ENCODE data around the gene PTH2.
"Not testable (repeated sequence)": the region's sequence is repeated elsewhere in the genome, so short reads cannot be mapped to it uniquely, and the experiment has no call there.

The PTH2 gene

DNA sequence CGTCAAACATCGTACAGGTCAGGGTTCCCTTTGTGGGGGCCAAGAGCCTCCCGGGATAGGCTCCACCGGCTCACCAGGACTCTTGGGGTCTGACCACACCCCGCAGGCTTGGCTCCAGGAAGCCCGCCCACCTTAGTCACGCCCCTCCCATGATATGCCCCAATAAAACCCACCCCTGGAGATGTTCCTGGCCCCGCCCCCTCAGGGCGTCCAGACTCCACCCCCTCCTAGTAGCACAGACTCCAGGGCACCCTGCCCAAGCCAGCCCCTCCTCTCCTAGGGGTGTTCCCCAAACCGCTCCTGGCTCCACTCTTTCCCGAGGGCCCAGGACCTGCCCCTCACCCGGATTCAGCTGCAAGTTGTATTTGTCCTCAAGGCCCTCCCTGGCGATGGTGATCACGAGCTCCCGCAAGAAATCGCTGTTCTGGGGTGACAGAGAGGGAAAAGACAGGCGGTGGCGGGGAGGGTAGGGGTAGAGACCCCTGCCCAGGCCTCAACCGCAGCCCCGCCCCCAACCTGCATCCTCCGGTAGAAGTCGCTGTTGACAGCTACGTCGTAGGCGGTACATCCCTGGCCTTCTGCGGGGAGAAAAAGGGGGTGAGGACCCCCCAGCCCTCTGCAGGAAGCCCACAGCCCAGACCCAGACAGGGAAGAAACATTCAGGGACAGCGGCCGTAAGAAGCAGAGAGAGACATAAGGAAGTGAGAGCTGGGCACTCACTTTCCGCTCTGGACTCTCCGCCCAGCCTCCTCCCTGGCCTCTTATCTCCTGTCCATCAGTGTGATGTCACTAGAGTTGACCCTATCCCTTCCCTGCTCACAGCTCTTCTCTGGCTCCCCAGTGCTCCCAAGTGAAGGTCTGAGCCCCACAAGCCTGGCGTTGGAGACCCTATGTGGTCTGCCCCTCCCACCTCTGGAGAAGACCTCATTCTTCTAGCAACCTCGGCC, 24.5 kb upstream of the PTH2 start:
- no peak for DNase-seq (ENCODE audit: low read depth)

DNA sequence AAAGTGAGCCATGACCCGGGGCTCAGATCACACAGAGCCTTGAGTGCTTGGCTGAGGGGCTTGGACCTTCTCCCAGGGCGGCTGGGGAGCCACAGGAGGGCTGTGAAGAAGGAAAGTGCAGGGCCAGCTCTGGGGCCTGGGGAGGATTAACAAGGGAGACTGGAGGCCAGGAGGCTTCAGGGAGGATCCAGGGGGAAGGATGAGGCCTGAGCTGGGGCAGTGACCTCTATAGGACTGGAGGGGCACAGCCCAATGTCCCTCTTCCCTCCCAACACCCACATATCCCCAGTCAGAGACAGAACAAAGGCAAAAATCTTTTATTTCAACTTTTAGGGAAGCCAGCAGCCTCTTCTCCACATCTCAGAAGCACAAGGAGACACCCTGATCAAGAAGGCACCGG, 22.8 kb upstream of the PTH2 start:
- no peak for DNase-seq (ENCODE audit: low read depth)

- DNase-seq (ENCODE audit: low read depth) = not testable (repeated sequence)
Measured at GRCh38 chr19:49444100-49444700, 21.0 kb upstream of the PTH2 start.

GRCh38 chr19:49443366-49444099, 20.3 kb upstream of the PTH2 start:
- DNase-seq (ENCODE audit: low read depth) = peak; percentile 93

- peak; percentile 79 for DNase-seq (ENCODE audit: low read depth)
Measured at GRCh38 chr19:49442771-49443365, 19.6 kb upstream of the PTH2 start.

- DNase-seq (ENCODE audit: low read depth) = no peak
Measured at GRCh38 chr19:49442354-49442753, 19.1 kb upstream of the PTH2 start.

GRCh38 chr19:49441960-49442350, 18.7 kb upstream of the PTH2 start:
- DNase-seq (ENCODE audit: low read depth) = no peak

- no peak for DNase-seq (ENCODE audit: low read depth)
Measured at GRCh38 chr19:49441210-49441959, 18.1 kb upstream of the PTH2 start, which contains the start of gene SLC17A7. SLC17A7 (minus strand) TSS chr19:49441527; CDS start chr19:49441379, 148 bp downstream.

GRCh38 chr19:49440439-49441209, 17.4 kb upstream of the PTH2 start:
- no peak for DNase-seq (ENCODE audit: low read depth)

DNA sequence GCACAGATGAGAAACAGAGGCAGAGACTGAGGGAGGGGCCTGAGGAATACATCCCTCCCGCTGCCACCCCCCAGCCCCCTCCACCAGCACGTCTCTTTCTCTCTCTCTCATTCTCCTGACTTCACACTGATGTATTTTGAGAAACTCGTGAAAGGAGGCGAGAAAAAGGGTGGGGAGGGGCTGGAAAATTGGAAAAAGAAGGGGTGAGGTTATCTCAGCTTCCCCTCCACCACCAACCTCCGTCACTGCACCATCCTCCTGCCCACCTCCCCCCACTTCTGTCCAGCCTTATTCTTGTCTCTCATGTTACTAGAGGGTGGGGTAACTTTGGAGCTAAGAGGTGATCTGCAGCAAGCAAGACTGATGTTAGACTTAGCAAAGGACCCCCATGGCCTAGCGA, 16.6 kb upstream of the PTH2 start:
- no peak for DNase-seq (ENCODE audit: low read depth)

- DNase-seq (ENCODE audit: low read depth) = no peak
Measured at GRCh38 chr19:49438261-49438660, 15.0 kb upstream of the PTH2 start.

DNA sequence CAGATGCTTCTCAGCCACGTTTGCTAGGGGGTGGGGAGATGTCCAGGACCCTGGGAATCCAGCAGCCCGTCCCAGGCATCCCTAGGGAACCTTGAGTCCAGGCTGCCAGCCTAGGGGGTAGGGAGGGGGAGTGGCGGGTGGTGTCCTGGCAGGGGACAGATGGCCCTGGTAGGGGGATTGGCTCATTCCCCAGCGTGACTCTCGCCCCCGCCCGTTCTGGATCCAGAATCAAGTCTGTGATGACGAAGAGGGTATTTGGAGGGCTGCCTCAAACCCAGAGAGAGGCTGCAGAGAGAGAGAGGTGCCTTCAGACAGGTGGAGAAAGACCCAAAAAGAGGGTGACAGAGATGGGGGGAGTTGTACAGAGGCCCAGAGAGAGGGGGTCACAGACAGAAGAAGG, 14.0 kb upstream of the PTH2 start:
- no peak for DNase-seq (ENCODE audit: low read depth)

- no peak for DNase-seq (ENCODE audit: low read depth)
Measured at GRCh38 chr19:49436381-49437017, 13.3 kb upstream of the PTH2 start.

DNA sequence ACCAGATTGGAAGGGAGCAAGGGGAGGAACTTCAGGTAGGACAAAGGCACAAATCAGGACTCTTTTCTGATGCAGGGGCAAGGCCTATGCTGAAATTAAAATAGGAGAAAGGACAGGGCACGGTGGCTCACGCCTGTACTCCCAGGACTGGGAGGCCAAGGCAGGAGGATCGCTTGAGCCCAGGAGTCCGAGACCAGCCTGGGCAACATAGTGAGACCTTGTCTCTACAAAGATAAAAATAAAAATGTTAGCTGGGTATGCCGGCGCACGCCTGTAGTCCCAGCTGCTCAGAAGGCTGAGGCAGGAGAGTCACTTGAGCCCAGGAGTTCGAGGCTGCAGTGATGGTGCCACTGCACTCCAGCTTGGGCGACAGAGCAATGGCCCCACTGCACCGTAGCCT, 12.4 kb upstream of the PTH2 start:
- DNase-seq (ENCODE audit: low read depth) = no peak

DNA sequence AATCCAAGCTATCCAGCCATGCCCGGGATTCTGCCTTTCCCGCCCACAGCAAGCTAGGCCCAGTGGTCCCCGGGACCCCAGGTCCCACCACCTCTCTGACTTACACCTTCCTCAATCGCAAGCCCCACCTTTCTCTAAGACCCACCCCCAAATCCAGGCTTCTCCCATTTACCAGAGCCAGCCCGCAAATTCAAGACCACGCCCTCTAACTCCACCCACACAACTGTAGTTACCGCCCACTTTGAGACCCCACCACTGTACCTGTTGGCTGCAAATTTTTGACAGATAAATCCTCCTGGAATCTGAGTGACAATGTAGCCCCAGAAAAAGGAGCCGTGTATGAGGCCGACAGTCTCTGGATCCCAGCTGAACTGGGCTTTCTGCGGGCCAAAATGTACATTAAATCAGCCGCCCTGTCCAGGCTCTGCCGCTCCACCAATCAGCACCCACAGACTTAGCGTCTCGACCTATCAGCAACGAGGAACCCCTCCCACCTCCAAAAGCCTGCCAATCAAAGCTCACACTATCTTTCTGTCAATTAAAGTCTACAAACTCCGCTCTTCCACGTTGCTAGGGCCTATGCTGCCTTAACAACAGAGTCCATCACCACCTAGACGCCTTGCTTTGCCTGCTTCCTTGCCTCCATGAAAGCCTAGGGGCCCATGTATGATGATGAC, 11.8 kb upstream of the PTH2 start:
- no peak for DNase-seq (ENCODE audit: low read depth)

DNA sequence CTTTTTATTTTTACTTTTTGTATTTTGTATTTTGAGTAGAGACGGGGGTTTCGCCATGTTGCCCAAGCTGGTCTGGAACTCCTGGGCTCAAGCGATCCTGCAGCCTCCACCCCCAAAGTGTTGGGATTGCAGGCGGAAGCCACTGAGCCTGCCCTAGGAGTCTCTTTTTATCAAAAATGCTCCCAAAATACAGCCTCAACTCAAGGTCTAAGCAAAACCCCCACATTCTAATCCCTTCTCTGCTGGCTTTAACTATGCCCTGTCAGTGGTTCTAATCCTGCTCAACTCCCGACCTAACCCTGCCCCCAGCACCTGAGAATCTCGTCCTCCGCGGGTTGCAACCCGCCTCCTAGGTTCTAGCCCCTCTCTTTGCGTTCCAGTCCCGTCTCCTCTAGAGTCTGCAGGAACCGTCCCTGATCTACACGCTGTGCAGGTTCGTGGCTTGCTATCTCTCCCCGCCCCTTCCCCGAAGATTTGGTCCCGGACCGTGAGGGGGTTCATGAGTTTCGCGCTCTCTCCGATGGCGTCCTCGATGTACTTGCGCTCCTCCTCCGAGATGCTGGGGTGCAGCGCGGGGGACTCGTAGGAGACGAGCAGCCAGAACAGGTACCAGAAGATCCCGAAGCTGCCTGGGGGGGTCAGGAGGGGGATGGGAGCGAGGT, 10.1 kb upstream of the PTH2 start:
- DNase-seq (ENCODE audit: low read depth) = no peak

- DNase-seq (ENCODE audit: low read depth) = no peak
Measured at GRCh38 chr19:49432141-49433073, 9.2 kb upstream of the PTH2 start.

- DNase-seq (ENCODE audit: low read depth) = no peak
Measured at GRCh38 chr19:49431330-49431749, 8.1 kb upstream of the PTH2 start.
